Endodermal cell (in vitro differentiated cells): ENCODE results near the gene RFC3. TPM values are rescaled to one million over a fixed set of nuclear protein-coding genes. Genes with fewer than 3 reads are reported as not detected.
A peak's percentile ranks its signal among the peaks of the same experiment; 100 is the strongest.

Experiments used
- DNase-seq: peaks from one replicate; pipeline ENCODE4 v3.0.0-alpha.2; 2017
- H3K27ac ChIP-seq: 2 replicates; pipeline ENCODE4 v1.5.1; 2013; ENCODE audit warnings: mild to moderate bottlenecking, low read depth, low read length, moderate library complexity
- H3K27me3 ChIP-seq: 2 replicates; pipeline ENCODE4 v1.6.1; 2013; ENCODE audit warnings: mild to moderate bottlenecking, low read length, moderate library complexity; ENCODE audit not compliant: insufficient read depth, control insufficient read depth, poor library complexity, severe bottlenecking
- H3K36me3 ChIP-seq: 2 replicates; pipeline ENCODE4 v1.7.0; 2013; ENCODE audit warnings: mild to moderate bottlenecking, low read length, moderate library complexity; ENCODE audit not compliant: control insufficient read depth, insufficient read depth
- H3K4me1 ChIP-seq: one replicate; pipeline ENCODE4 v1.7.0; 2013; ENCODE audit warnings: low read length; ENCODE audit not compliant: control insufficient read depth, insufficient read depth
- H3K4me3 ChIP-seq: 2 replicates; pipeline ENCODE4 v1.5.1; 2013; ENCODE audit warnings: mild to moderate bottlenecking, low read length, moderate library complexity
- H3K9ac ChIP-seq: 2 replicates; pipeline ENCODE4 v1.6.1; 2013; ENCODE audit warnings: mild to moderate bottlenecking, low read length, moderate library complexity; ENCODE audit not compliant: poor library complexity, severe bottlenecking; ENCODE audit errors: extremely low read depth
- H3K9me3 ChIP-seq: 2 replicates; pipeline ENCODE4 v1.6.1; 2013; ENCODE audit warnings: mild to moderate bottlenecking, low read length, moderate library complexity; ENCODE audit not compliant: control insufficient read depth
- H3K27ac Mint-ChIP-seq: 2 replicates; pipeline ENCODE4 v1.8.0; 2020; ENCODE audit warnings: mixed read lengths
- H3K27me3 Mint-ChIP-seq: 2 replicates; pipeline ENCODE4 v1.8.0; 2021; ENCODE audit warnings: mild to moderate bottlenecking, mixed read lengths; ENCODE audit not compliant: insufficient read depth
- H3K36me3 Mint-ChIP-seq: 2 replicates; pipeline ENCODE4 v1.8.0; 2020; ENCODE audit warnings: low read depth, mixed read lengths
- H3K4me1 Mint-ChIP-seq: 2 replicates; pipeline ENCODE4 v1.8.0; 2020; ENCODE audit warnings: mixed read lengths
- H3K4me3 Mint-ChIP-seq: 2 replicates; pipeline ENCODE4 v1.8.0; 2020; ENCODE audit warnings: mild to moderate bottlenecking, moderate library complexity, mixed read lengths
- H3K9me3 Mint-ChIP-seq: 2 replicates; pipeline ENCODE4 v1.8.0; 2020; ENCODE audit warnings: mild to moderate bottlenecking, mixed read lengths
- CTCF ChIP-seq: fragments of 200-600 bp; sonication (generic); conservative IDR thresholded peaks from 2 replicates; pipeline ENCODE4 v1.5.0; 2021; ENCODE audit warnings: antibody characterized with exemption, mild to moderate bottlenecking
- WGBS, 2 experiments: methylation state at CpG; one replicate each; pipeline versions ENCODE4 v1.1.5 to v1.1.7; 2013; ENCODE audit warnings: missing lambda C conversion rate in 2 of 2, mixed read lengths in 1 of 2; ENCODE audit not compliant: insufficient coverage in 1 of 2, insufficient read length in 1 of 2; 5-methylcytosine and 5-hydroxymethylcytosine counted together
- total RNA-seq, 2 donors: library from RNA; stranded (reverse); fragmentation: NEBNext Ultra II Directional in 1 of 2; extraction: Animal tissue kit (Norgen Biotek cat#: 25700) in 1 of 2; gene quantifications; 2 replicates in 1 of 2; 3 replicates in 1 of 2; pipeline ENCODE4 v1.2.1, GENCODE V29; 2021

The RFC3 gene
- total RNA-seq, 2 donors from 2014 or later = 29.8 to 34.2 TPM

DNA sequence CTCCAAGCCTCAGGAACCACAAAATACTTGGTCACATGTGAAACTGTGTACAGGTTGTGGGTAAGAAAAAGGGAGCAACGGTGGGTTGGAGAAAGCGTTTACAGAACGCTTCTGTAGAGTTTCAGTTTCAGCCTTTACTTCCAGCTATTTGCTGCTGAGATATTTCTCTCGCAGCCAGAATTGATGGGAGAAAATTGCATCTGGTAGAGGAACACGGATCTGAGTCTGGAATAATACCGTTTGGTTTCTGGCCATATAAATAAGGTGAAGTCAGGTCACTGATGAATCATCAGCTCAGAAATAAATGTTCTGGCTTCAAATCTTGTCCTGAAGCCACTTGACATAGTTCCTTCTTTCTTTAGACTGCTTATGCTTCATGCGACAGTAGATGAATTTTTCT lies 20.3 kb upstream of the RFC3 start:
- no peak overlapping the region for H3K4me3 Mint-ChIP-seq
- peaks cover 10% of the 10 kb centered on the region for H3K4me1 Mint-ChIP-seq
- no peaks in the 10 kb centered on the region for H3K9me3 Mint-ChIP-seq
- WGBS, 2 experiments = 81 to 83% methylated on average over 6 to 7 of the region's 7 CpGs
- no peak overlapping the region for H3K27ac Mint-ChIP-seq
- Histone ChIP-seq H3K4me3 (no peak overlapping the region), H3K9ac (no peak overlapping the region), H3K27me3 (no peaks in the 10 kb centered on the region), H3K4me1 (peaks cover 5% of the 10 kb centered on the region), H3K9me3 (no peaks in the 10 kb centered on the region), H3K27ac (no peak overlapping the region), H3K36me3 (no peaks in the 10 kb centered on the region)
- DNase-seq = no peak
- no peaks in the 10 kb centered on the region for H3K27me3 Mint-ChIP-seq
- H3K36me3 Mint-ChIP-seq = no peaks in the 10 kb centered on the region
- TF ChIP-seq CTCF = no peak

- H3K27ac Mint-ChIP-seq = no peak overlapping the region
- no peak overlapping the region for H3K4me3 Mint-ChIP-seq
- no peaks in the 10 kb centered on the region for H3K36me3 Mint-ChIP-seq
- H3K27ac ChIP-seq = no peak overlapping the region
- peaks cover 10% of the 10 kb centered on the region for H3K4me1 Mint-ChIP-seq
- H3K27me3 ChIP-seq = no peaks in the 10 kb centered on the region
- no peaks in the 10 kb centered on the region for H3K9me3 ChIP-seq
- H3K27me3 Mint-ChIP-seq = no peaks in the 10 kb centered on the region
- WGBS, 2 experiments = 95 to 100% methylated on average over 2 of the region's 3 CpGs
- no peak for TF ChIP-seq CTCF
- H3K9ac ChIP-seq = no peak overlapping the region
- no peaks in the 10 kb centered on the region for H3K36me3 ChIP-seq
- DNase-seq = no peak
- no peak overlapping the region for H3K4me3 ChIP-seq
- H3K4me1 ChIP-seq = peaks cover 5% of the 10 kb centered on the region
- H3K9me3 Mint-ChIP-seq = no peaks in the 10 kb centered on the region
Observed at GRCh38 chr13:33798023-33798422, 19.9 kb upstream of the RFC3 start.

DNA sequence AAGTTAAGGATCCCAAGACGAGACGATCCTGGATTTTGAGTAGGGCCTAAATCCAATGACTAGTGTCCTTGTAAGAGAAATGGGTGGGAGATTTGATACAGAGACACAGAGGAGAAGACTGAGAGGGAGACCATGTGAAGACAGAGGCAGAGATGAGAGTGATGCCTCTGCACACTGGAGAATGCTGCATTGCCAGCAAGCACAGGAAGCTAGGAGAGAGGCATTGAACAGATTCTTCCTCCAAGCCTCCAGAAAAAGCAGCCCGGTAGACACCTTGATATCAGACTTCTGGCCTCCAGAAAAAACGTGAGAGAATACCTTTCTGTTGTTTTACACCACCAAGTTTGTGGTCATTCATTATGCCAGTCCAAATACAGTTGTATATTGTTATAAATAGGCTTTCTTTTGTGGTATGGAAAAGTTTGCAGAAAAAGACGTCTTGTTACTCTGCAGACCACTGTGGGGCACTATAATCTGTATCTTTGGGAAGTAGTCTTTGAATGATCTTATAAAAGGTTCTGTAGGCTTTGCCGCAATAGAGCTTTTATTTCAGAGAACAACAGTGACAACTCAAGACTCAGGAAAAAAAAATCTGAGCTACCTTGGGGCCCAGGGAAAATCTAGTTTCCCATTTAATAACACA lies 17.9 kb upstream of the RFC3 start:
- Mint-ChIP-seq H3K4me1 (peaks cover 10% of the 10 kb centered on the region), H3K27ac (no peak overlapping the region), H3K4me3 (no peak overlapping the region), H3K27me3 (no peaks in the 10 kb centered on the region), H3K9me3 (no peaks in the 10 kb centered on the region), H3K36me3 (no peaks in the 10 kb centered on the region)
- TF ChIP-seq CTCF = peak; percentile 67
- 55 to 100% methylated on average over 2 to 6 of the region's 6 CpGs for WGBS, 2 experiments
- no peak overlapping the region for H3K27ac ChIP-seq
- no peaks in the 10 kb centered on the region for H3K27me3 ChIP-seq
- peaks cover 5% of the 10 kb centered on the region for H3K4me1 ChIP-seq
- no peaks in the 10 kb centered on the region for H3K36me3 ChIP-seq
- H3K9me3 ChIP-seq = no peaks in the 10 kb centered on the region
- no peak overlapping the region for H3K9ac ChIP-seq
- no peak overlapping the region for H3K4me3 ChIP-seq
- no peak for DNase-seq
